ENCODE measurements around the gene DIP2A.

Gene DIP2A

DNA sequence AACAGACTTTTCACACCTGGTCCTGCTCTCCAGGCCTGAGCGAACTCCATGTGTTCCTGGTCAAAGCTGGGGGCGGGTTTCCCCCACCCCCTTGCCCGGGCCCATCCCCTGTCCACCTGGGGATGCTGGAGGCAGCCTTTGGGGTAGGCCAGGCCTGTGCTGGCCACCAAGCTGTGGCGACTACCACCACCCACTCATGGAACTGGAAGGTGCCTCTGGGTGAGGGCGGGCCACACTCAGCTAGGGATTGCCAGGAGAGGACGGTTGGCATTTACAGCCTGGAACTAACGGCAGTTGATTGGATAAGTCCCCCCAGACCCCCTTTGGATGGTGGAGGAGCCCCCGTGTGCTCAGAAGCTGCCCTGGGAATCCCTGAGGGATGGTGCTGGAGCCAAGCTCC, 138.3 kb downstream of the DIP2A start:
- no peak for DNase-seq (ENCODE audit: low read depth in 2 of 2)

- no peak for DNase-seq (ENCODE audit: low read depth in 2 of 2)
Measured at GRCh38 chr21:46597896-46598343, 139.2 kb downstream of the DIP2A start.

- no peak for DNase-seq (ENCODE audit: low read depth in 2 of 2)
Measured at GRCh38 chr21:46598581-46599572, 140.2 kb downstream of the DIP2A start.

DNA sequence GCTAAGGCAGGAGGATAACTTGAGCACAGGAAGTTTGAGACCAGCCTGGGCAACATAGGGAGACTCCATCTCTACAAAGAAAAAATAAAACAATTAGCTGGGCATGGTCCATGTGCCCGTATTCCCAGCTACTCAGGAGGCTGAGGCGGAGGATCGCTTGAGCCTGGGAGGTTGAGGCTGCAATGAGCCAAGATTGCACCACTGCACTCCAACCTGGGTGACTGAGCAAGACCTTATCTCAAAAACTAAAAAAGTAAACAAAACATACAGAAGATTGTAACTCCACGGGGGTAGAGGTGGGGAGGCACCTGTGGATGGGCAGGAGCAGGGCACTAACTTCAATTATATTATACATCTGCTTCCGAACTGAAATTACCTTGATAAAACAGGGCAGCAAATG, 141.6 kb downstream of the DIP2A start:
- no peak for DNase-seq (ENCODE audit: low read depth in 2 of 2)

GRCh38 chr21:46600978-46601377, 142.3 kb downstream of the DIP2A start:
- DNase-seq (ENCODE audit: low read depth in 2 of 2): no peak

DNA sequence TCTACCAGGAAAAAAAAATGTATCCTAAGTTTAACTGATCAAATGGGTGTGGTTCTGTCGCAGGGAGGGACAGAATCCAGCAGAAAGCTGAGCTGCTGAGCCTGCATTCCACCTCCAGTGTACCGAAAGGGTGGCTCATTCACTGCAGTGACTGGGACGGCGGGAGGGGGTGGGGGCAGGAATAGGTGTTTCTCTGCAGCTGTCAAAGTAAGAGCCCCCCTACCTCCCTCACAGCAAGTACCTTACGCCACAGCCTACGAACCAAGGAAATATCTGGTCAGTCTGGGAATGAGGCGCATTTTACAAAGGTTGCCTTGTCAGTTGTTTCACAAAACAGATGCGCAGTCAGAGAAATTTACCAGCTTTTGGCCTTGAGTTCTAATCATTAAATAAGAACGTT, 144.5 kb downstream of the DIP2A start:
- DNase-seq (ENCODE audit: low read depth in 2 of 2): no peak

DNA sequence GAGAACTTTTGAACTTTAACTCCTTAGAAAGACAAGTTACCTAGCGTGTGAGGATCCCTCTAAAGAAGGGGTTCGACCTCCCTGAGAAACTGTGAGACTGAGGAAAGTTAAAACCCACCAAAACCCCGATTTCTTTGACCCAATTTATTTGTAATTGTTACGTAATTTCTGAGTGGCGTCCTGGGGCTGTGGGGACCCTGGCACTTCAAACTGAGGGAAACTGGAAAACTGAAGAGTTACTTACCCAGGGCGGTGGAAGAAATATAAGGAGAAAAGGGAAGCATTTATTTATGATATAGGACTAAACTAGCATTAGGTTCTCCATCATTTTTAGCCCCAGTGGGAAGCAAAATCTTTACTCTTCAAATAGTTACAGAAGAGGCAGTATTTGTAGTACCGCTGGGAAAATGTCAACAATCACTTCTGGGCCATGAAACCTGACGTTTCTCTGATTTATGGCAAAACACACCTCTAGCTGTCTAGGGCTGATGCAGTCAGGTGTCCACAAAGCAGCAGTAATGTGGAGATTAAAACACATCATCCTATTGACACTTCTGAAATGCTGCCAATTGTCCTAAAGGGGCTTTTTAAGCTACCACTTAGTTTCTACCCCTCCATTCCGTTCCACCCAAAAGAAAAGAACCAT, 145.8 kb downstream of the DIP2A start:
- no peak for DNase-seq (ENCODE audit: low read depth in 2 of 2)

GRCh38 chr21:46604975-46605766, 146.5 kb downstream of the DIP2A start, which contains the start of gene S100B:
TSS of gene S100B (minus strand) at chr21:46605082. CDS start at chr21:46602415, 2,667 bp downstream.
- DNase-seq (ENCODE audit: low read depth in 2 of 2): no peak

GRCh38 chr21:46605767-46606426, 147.2 kb downstream of the DIP2A start:
- DNase-seq (ENCODE audit: low read depth in 2 of 2): no peak

GRCh38 chr21:46606427-46606813, 147.7 kb downstream of the DIP2A start:
- DNase-seq (ENCODE audit: low read depth in 2 of 2): no peak

DNA sequence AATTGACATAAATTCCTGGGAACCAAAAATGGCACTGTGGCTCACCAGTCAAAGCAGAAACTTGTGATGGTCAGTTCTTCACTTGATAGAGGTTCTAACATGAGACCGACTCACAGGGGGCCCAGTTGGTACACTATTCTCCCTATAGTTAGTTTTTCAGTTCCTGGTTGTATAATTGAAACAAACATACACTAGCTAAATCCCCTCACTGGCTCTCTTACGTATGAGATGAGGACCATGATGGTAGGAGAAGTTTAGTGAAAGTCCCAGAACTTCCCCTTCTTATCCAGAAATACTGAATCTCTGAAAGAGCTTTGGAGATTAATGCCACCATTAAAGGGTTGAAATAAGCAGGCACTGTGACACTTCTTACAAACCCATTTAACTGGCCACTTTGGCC, 148.9 kb downstream of the DIP2A start:
- DNase-seq (ENCODE audit: low read depth in 2 of 2): no peak

- DNase-seq (ENCODE audit: low read depth in 2 of 2): no peak
Measured at GRCh38 chr21:46608672-46609111, 150.0 kb downstream of the DIP2A start.

DNA sequence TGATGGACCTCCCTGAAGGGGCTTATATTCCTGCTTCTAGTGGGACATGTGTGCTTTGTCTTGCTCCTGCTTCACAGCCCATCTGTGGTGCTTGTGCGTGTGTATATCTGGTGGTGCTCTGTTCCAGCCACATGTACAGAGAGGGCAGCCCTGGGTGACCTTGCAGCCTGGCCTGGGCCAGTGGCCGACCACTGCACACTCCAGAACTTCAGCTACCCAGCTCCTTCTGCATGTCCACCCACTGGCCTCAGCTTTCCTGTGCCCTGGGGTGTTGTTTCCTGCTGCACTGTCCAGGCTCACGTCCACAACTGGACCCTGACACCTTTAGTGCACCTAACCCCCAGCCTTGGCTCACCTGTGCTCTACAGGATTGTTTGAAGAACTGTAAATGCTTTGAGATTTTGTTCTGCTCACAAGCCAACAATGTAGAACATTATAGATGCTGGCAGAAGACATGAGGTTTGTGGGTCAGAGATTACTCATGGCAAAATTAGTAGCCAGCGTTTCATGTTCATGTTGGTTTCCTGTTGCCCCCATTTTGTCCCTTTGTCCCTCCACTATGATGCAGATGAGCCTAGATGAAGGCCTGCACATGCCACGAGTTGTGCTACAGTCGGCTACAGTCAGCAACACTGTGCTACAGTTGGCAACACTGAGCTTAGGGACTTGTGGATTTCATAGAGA, 151.5 kb downstream of the DIP2A start:
- DNase-seq (ENCODE audit: low read depth in 2 of 2): no peak

DNA sequence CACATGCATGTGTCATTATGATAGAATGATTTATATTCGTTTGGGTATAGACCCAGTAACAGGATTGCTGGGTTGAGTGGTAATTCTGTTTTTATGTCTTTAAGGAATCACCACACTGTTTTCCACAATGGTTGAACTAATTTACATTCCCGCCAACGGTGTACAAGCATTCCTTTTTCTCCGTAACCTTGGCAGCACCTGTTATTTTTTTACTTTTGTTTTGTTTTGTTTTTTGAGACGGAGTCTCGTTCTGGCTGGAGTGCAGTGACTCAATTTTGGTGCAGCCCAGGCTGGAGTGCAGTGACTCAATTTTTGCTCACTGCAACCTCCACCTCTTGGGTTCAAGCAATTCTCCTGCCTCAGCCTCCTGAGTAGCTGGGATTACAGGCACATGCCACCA, 154.7 kb downstream of the DIP2A start:
- DNase-seq (ENCODE audit: low read depth in 2 of 2): no peak

DNA sequence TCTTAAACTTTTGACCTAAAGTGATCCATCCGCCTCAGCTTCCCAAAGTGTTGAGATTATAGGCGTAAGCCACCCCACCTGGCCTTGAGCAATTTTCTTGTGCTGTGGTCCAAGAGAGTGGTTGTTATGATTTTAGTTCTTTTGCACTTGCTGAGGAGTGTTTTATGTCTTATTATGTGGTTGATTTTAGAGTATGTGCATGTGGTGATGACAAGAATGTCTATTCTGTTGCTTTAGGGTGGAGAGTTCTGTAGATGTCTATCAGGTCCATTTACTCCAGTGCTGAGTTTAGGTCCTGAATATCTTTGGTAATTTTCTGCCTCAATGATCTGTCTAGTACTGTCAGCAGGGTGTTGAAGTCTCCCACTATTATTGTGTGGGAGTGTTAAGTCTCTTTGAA, 157.4 kb downstream of the DIP2A start:
- no peak for DNase-seq (ENCODE audit: low read depth in 2 of 2)

DNA sequence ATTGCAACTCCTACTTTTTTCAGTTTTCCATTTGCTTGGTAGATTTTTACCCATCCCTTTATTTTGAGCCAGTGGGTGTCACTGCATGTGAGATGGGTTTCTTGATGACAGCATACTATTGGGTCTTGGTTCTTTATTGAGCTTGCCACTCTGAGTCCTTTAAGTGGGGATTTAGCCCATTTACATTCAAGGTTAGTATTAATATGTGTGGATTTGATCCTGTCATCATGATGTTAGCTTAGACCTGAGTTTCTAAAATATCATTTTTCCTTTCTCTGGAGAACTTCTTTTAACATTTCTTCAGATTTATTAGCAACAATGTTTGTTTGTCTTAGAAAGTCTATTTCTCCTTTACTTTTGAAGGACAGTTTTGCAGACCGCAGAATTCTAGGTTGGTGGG, 158.0 kb downstream of the DIP2A start:
- no peak for DNase-seq (ENCODE audit: low read depth in 2 of 2)

GRCh38 chr21:46617267-46618051, 158.8 kb downstream of the DIP2A start:
- no peak for DNase-seq (ENCODE audit: low read depth in 2 of 2)

GRCh38 chr21:46618738-46619379, 160.2 kb downstream of the DIP2A start:
- DNase-seq (ENCODE audit: low read depth in 2 of 2): no peak

Data from stimulated activated CD4-positive, alpha-beta T cell treated with anti-CD3 and anti-CD28 coated beads, Interleukin-1b, Interleukin-23, amount 100 ng/mL, for 1 hour (primary cell).